SK-N-SH (cell line): ENCODE results near the gene USP4. TPM values are rescaled to one million over a fixed set of nuclear protein-coding genes. Genes with fewer than 3 reads are reported as not detected.

Experiments
- CTCF ChIA-PET: fragments of 300-600, 350-600 bp; formaldehyde crosslinking; extraction: SDS; loops from one replicate; lab custom pipeline; 2021; lab: Yijun Ruan, JAX
- POLR2A ChIA-PET: fragments of 350-600 bp; sonication (Branson Sonifier 250); formaldehyde crosslinking; extraction: SDS; loops from one replicate; lab custom pipeline; 2020; ENCODE audit warnings: antibody characterized with exemption, inconsistent platforms; lab: Yijun Ruan, JAX
- DNase-seq: peaks from one replicate; pipeline ENCODE4 v3.0.0; 2012
- H2AFZ ChIP-seq: fragments of 200-600 bp; sonication (generic); 2 replicates; pipeline ENCODE4 v1.8.1; 2016; ENCODE audit warnings: antibody characterized with exemption, mild to moderate bottlenecking, low read depth
- H3F3A ChIP-seq: fragments of 200-600 bp; sonication (generic); replicated peaks from 2 replicates; pipeline ENCODE3; 2016; ENCODE audit warnings: antibody characterized with exemption, mild to moderate bottlenecking; ENCODE audit not compliant: insufficient read depth
- H3K27ac ChIP-seq, 2 experiments: fragments of 200-500 bp in 1 of 2; fragments of 200-600 bp in 1 of 2; sonication (Bioruptor generic) in 1 of 2; sonication (generic), shearing (Covaris generic) in 1 of 2; 2 replicates each; pipeline versions ENCODE4 v1.5.1 to v1.6.1; 2014 to 2016; ENCODE audit warnings: low read depth in 2 of 2, inconsistent platforms in 1 of 2, low read length in 1 of 2, mild to moderate bottlenecking in 1 of 2, mixed read lengths in 1 of 2
- H3K27me3 ChIP-seq: fragments of 200-600 bp; sonication (generic), shearing (Covaris generic); 2 replicates; pipeline ENCODE4 v1.6.1; 2016; ENCODE audit warnings: mixed run types; ENCODE audit not compliant: insufficient read depth
- H3K36me3 ChIP-seq, 2 experiments: fragments of 200-500 bp in 1 of 2; fragments of 200-600 bp in 1 of 2; sonication (Bioruptor generic) in 1 of 2; sonication (generic) in 1 of 2; replicated peaks in 1 of 2; 2 replicates each; pipeline versions ENCODE3 to v1.5.1; 2014 to 2016; ENCODE audit warnings: low read length in 1 of 2, mild to moderate bottlenecking in 1 of 2; ENCODE audit not compliant: insufficient read depth in 2 of 2, control insufficient read depth in 1 of 2
- H3K4me1 ChIP-seq, 2 experiments: fragments of 200-500 bp in 1 of 2; fragments of 200-600 bp in 1 of 2; sonication (Bioruptor generic) in 1 of 2; sonication (generic), shearing (Covaris generic) in 1 of 2; 2 replicates each; pipeline versions ENCODE4 v1.5.1 to v1.6.1; 2014 to 2016; ENCODE audit warnings: low read depth in 1 of 2, low read length in 1 of 2, mixed run types in 1 of 2; ENCODE audit not compliant: insufficient read depth in 2 of 2, control insufficient read depth in 1 of 2
- H3K4me2 ChIP-seq: fragments of 200-600 bp; sonication (generic), shearing (Covaris generic); 2 replicates; pipeline ENCODE4 v1.6.1; 2017; ENCODE audit warnings: mixed run types
- H3K4me3 ChIP-seq, 2 experiments: fragments of 200-500 bp in 1 of 2; fragments of 200-600 bp in 1 of 2; sonication (Bioruptor generic) in 1 of 2; sonication (generic), shearing (Covaris generic) in 1 of 2; 2 replicates each; pipeline versions ENCODE4 v1.5.1 to v1.8.1; 2014 to 2016; ENCODE audit warnings: low read depth in 2 of 2, inconsistent platforms in 1 of 2, low read length in 1 of 2, mild to moderate bottlenecking in 1 of 2, mixed read lengths in 1 of 2, moderate library complexity in 1 of 2
- H3K79me2 ChIP-seq: fragments of 200-600 bp; sonication (generic); 2 replicates; pipeline ENCODE4 v1.8.1; 2017; ENCODE audit warnings: mild to moderate bottlenecking; ENCODE audit not compliant: insufficient read depth
- H3K9ac ChIP-seq: fragments of 200-600 bp; sonication (generic); 2 replicates; pipeline ENCODE4 v1.6.1; 2017; ENCODE audit warnings: mixed run types
- H3K9me2 ChIP-seq: fragments of 200-600 bp; sonication (generic); 2 replicates; pipeline ENCODE4 v1.6.1; 2017; ENCODE audit warnings: mixed run types
- H3K9me3 ChIP-seq: fragments of 200-600 bp; sonication (generic); 2 replicates; pipeline ENCODE4 v1.6.1; 2017; ENCODE audit warnings: mixed run types, mild to moderate bottlenecking, moderate library complexity
- H4K20me1 ChIP-seq: fragments of 200-600 bp; sonication (generic); 2 replicates; pipeline ENCODE4 v1.6.1; 2017; ENCODE audit warnings: mild to moderate bottlenecking, mixed run types; ENCODE audit not compliant: insufficient read depth
- CHD2 ChIP-seq: fragments of 150-350 bp; IDR thresholded peaks from 2 replicates; pipeline ENCODE4 v1.6.1; 2018; ENCODE audit warnings: low read length; ENCODE audit not compliant: partially characterized antibody
- ELF1 ChIP-seq: IDR thresholded peaks from 2 replicates; pipeline ENCODE4 v1.4.0; 2012
- EZH2phosphoT487 ChIP-seq: fragments of 200-600 bp; sonication (generic); IDR thresholded peaks from 2 replicates; pipeline ENCODE4 v1.6.1; 2017; ENCODE audit warnings: low read depth, mixed run types, mild to moderate bottlenecking, antibody characterized with exemption, moderate library complexity, borderline replicate concordance
- FOXJ3 ChIP-seq: sonication (generic); formaldehyde crosslinking; IDR thresholded peaks from 2 replicates; pipeline ENCODE4 v1.5.1; 2020; ENCODE audit warnings: mild to moderate bottlenecking, missing genetic modification reagents
- FOXM1 ChIP-seq: IDR thresholded peaks from 2 replicates; pipeline ENCODE4 v1.4.0; 2012; ENCODE audit warnings: low read depth, mild to moderate bottlenecking
- GABPA ChIP-seq: IDR thresholded peaks from 2 replicates; pipeline ENCODE4 v1.4.0; 2012; ENCODE audit warnings: low read depth, mild to moderate bottlenecking
- JUND ChIP-seq: IDR thresholded peaks from 2 replicates; pipeline ENCODE4 v1.4.0; 2012
- PBX3 ChIP-seq: IDR thresholded peaks from 2 replicates; pipeline ENCODE4; 2012
- RAD21 ChIP-seq: IDR thresholded peaks from 2 replicates; pipeline ENCODE4 v1.6.1; 2012; ENCODE audit warnings: mild to moderate bottlenecking, low read length
- RXRA ChIP-seq: IDR thresholded peaks from 2 replicates; pipeline ENCODE4 v1.4.0; 2012; ENCODE audit warnings: low read depth, mild to moderate bottlenecking, borderline replicate concordance
- USF2 ChIP-seq: fragments of 150-350 bp; IDR thresholded peaks from 2 replicates; pipeline ENCODE4 v1.6.1; 2017; ENCODE audit warnings: antibody characterized with exemption, low read length, low read depth, borderline replicate concordance
- whole genome bisulfite sequencing: methylation state at CpG from one replicate; pipeline ENCODE4 v1.1.6; 2017; ENCODE audit warnings: low lambda C conversion rate; 5-methylcytosine and 5-hydroxymethylcytosine counted together
- polyA plus RNA-seq, 3 experiments: library from polyadenylated mRNA; depleted of rRNA; stranded (reverse); fragments of >200 nt; gene quantifications; 2 replicates each; pipeline ENCODE4 v1.2.3, GENCODE V29; 2012
- TF ChIP-seq, protein P1 (sequence below): IDR thresholded peaks from 2 replicates; pipeline ENCODE4 v1.6.1; 2012; ENCODE audit warnings: mild to moderate bottlenecking, low read depth, low read length, moderate library complexity

Gene USP4
- polyA plus RNA-seq, 1 of the 3 experiments (the other 2 are of a cell fraction), result 33.2 TPM

DNA sequence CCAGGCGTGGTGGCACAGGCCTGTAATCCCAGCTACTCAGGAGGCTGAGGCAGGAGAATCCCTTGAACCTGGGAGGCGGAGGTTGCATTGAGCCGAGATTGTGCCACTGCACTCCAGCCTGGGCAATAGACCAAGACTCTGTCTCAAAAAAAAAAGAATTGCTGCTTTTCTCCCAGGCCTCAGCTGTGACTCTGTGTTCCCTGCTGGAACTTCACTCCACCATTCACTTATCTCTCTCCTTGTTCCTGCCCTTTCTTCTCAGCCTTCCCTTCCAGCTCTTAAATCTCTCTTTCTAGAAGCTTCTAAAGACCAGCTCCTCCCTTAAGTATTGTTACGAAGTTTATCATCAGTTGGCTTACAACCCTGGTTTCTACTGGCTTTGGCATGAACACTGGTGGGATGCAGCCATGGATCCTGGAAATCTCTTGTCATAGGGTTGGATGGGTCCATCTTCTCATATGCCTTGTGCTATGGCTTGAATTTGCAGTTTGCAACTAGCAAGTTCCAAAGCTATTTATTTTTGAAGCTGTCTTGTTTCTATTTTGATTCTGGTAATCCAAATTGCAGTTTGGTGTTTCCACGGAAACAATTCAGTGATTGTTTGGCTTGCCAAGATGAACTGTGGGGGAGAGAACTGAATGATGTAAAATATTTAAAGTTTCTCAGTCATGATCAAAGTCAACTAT is 73.3 kb downstream of the USP4 start (continued):
- no peak for TF ChIP-seq USF2

- Histone ChIP-seq H3K27ac (no peak overlapping the region), H3K79me2 (no peaks in the 10 kb centered on the region), H3K9me2 (no peaks in the 10 kb centered on the region), H3K27me3 (no peaks in the 10 kb centered on the region), H4K20me1 (no peaks in the 10 kb centered on the region), H3K4me3 (no peak overlapping the region), H3K4me2 (no peak overlapping the region), H3F3A (no peaks in the 10 kb centered on the region), H3K9ac (no peak overlapping the region), H3K9me3 (no peaks in the 10 kb centered on the region), H2AFZ (no peak overlapping the region)
- POLR2A ChIA-PET, result no interaction called here
- DNase-seq, result no peak
- CTCF ChIA-PET, result no interaction called here
- TF ChIP-seq GABPA, result no peak
- TF ChIP-seq, protein P1, sequence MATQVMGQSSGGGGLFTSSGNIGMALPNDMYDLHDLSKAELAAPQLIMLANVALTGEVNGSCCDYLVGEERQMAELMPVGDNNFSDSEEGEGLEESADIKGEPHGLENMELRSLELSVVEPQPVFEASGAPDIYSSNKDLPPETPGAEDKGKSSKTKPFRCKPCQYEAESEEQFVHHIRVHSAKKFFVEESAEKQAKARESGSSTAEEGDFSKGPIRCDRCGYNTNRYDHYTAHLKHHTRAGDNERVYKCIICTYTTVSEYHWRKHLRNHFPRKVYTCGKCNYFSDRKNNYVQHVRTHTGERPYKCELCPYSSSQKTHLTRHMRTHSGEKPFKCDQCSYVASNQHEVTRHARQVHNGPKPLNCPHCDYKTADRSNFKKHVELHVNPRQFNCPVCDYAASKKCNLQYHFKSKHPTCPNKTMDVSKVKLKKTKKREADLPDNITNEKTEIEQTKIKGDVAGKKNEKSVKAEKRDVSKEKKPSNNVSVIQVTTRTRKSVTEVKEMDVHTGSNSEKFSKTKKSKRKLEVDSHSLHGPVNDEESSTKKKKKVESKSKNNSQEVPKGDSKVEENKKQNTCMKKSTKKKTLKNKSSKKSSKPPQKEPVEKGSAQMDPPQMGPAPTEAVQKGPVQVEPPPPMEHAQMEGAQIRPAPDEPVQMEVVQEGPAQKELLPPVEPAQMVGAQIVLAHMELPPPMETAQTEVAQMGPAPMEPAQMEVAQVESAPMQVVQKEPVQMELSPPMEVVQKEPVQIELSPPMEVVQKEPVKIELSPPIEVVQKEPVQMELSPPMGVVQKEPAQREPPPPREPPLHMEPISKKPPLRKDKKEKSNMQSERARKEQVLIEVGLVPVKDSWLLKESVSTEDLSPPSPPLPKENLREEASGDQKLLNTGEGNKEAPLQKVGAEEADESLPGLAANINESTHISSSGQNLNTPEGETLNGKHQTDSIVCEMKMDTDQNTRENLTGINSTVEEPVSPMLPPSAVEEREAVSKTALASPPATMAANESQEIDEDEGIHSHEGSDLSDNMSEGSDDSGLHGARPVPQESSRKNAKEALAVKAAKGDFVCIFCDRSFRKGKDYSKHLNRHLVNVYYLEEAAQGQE, result no peak
- no peak for TF ChIP-seq FOXJ3 (CRISPR knock-in tag)
- TF ChIP-seq FOXM1, result no peak
- TF ChIP-seq EZH2phosphoT487, result no peak
- no peak for TF ChIP-seq PBX3
- TF ChIP-seq ELF1, result no peak
- TF ChIP-seq CHD2, result no peak
- TF ChIP-seq RAD21, result no peak
- TF ChIP-seq RXRA, result no peak
- TF ChIP-seq JUND, result no peak
- TF ChIP-seq, all 33 proteins: peak for 0
- Histone ChIP-seq H3K36me3 (no peaks in the 10 kb centered on the region), H3K4me1 (no peaks in the 10 kb centered on the region)
- WGBS, result 97% methylated on average over 10 of the region's 10 CpGs
Observed at GRCh38 chr3:49265661-49266386, 74.0 kb downstream of the USP4 start.
